H9 (cell line): ENCODE results near the gene MROH2A. TPM values are rescaled to one million over a fixed set of nuclear protein-coding genes. Genes with fewer than 3 reads are reported as not detected.

Experiments used
- DNase-seq: peaks from one replicate; pipeline ENCODE4 v3.0.0-alpha.2; 2017
- H2AFZ ChIP-seq: one replicate; pipeline ENCODE4 v1.6.1; 2013; ENCODE audit warnings: mild to moderate bottlenecking, low read length, control low read depth, moderate library complexity
- H2AK5ac ChIP-seq: 2 replicates; pipeline ENCODE4 v1.6.1; 2013; ENCODE audit warnings: low read length, control low read depth, mixed read lengths; ENCODE audit not compliant: insufficient read length
- H2BK120ac ChIP-seq: one replicate; pipeline ENCODE4 v1.6.1; 2013; ENCODE audit warnings: low read depth, mild to moderate bottlenecking, low read length, control low read depth, inconsistent platforms; ENCODE audit not compliant: poor library complexity, severe bottlenecking
- H2BK12ac ChIP-seq: 2 replicates; pipeline ENCODE4 v1.6.1; 2013; ENCODE audit warnings: low read length, control low read depth, mixed read lengths, low read depth; ENCODE audit not compliant: insufficient read length
- H2BK15ac ChIP-seq: 2 replicates; pipeline ENCODE4 v1.6.1; 2013; ENCODE audit warnings: low read depth, low read length, control low read depth
- H2BK20ac ChIP-seq: one replicate; pipeline ENCODE4 v1.6.1; 2013; ENCODE audit warnings: low read depth, mild to moderate bottlenecking, low read length, control low read depth, inconsistent platforms; ENCODE audit not compliant: poor library complexity, severe bottlenecking
- H2BK5ac ChIP-seq: 2 replicates; pipeline ENCODE4 v1.6.1; 2013; ENCODE audit warnings: low read length, control low read depth, mixed read lengths; ENCODE audit not compliant: insufficient read length
- H3K14ac ChIP-seq: 2 replicates; pipeline ENCODE4 v1.6.1; 2013; ENCODE audit warnings: low read length, control low read depth; ENCODE audit not compliant: insufficient read depth
- H3K18ac ChIP-seq: 2 replicates; pipeline ENCODE4 v1.6.1; 2013; ENCODE audit warnings: low read depth, mild to moderate bottlenecking, mixed read lengths, low read length, control low read depth; ENCODE audit not compliant: insufficient read length
- H3K23ac ChIP-seq: 2 replicates; pipeline ENCODE4 v1.6.1; 2013; ENCODE audit warnings: low read length, control low read depth, mixed read lengths, low read depth; ENCODE audit not compliant: insufficient read length
- H3K23me2 ChIP-seq: 2 replicates; pipeline ENCODE4 v1.6.1; 2013; ENCODE audit warnings: low read depth, mild to moderate bottlenecking, mixed read lengths, low read length, control low read depth; ENCODE audit not compliant: insufficient read length, poor library complexity, severe bottlenecking
- H3K27ac ChIP-seq: 2 replicates; pipeline ENCODE4 v1.5.1; 2013; ENCODE audit warnings: low read length, control low read depth, mixed read lengths, low read depth; ENCODE audit not compliant: insufficient read length
- H3K27me3 ChIP-seq: 2 replicates; pipeline ENCODE4 v1.6.1; 2013; ENCODE audit warnings: low read length, control low read depth, inconsistent platforms; ENCODE audit not compliant: insufficient read depth
- H3K4ac ChIP-seq: 2 replicates; pipeline ENCODE4 v1.6.1; 2013; ENCODE audit warnings: low read depth, mild to moderate bottlenecking, control low read depth, inconsistent platforms, low read length, moderate library complexity
- H3K4me1 ChIP-seq: 2 replicates; pipeline ENCODE4 v1.6.1; 2013; ENCODE audit warnings: low read length, control low read depth, inconsistent platforms; ENCODE audit not compliant: insufficient read depth
- H3K4me2 ChIP-seq: 2 replicates; pipeline ENCODE4 v1.6.1; 2013; ENCODE audit warnings: low read length, control low read depth, mixed read lengths; ENCODE audit not compliant: insufficient read length, insufficient read depth
- H3K56ac ChIP-seq: 2 replicates; pipeline ENCODE4 v1.6.1; 2013; ENCODE audit warnings: low read depth, mild to moderate bottlenecking, mixed read lengths, low read length, control low read depth; ENCODE audit not compliant: insufficient read length
- H3K79me1 ChIP-seq: 2 replicates; pipeline ENCODE4 v1.6.1; 2013; ENCODE audit warnings: low read depth, mild to moderate bottlenecking, moderate library complexity, low read length, control low read depth, inconsistent platforms; ENCODE audit not compliant: insufficient read depth, poor library complexity, severe bottlenecking
- H3K79me2 ChIP-seq: 2 replicates; pipeline ENCODE4 v1.6.1; 2013; ENCODE audit warnings: low read length, control low read depth, inconsistent platforms; ENCODE audit not compliant: insufficient read depth
- H3K9ac ChIP-seq: 2 replicates; pipeline ENCODE4 v1.6.1; 2013; ENCODE audit warnings: low read length, control low read depth, mixed read lengths; ENCODE audit not compliant: insufficient read length; ENCODE audit errors: extremely low read depth
- H3K9me3 ChIP-seq: one replicate; pipeline ENCODE4 v1.6.1; 2013; ENCODE audit warnings: low read depth, low read length, inconsistent platforms; ENCODE audit not compliant: control insufficient read depth
- H3T11ph ChIP-seq: one replicate; pipeline ENCODE4 v1.6.1; 2013; ENCODE audit warnings: mild to moderate bottlenecking, low read length, control low read depth, inconsistent platforms
- H4K20me1 ChIP-seq: one replicate; pipeline ENCODE4 v1.6.1; 2013; ENCODE audit not compliant: control insufficient read depth, insufficient read length, insufficient read depth
- H4K5ac ChIP-seq: 2 replicates; pipeline ENCODE4 v1.6.1; 2013; ENCODE audit warnings: low read depth, mild to moderate bottlenecking, mixed read lengths, low read length, control low read depth; ENCODE audit not compliant: insufficient read length
- H4K8ac ChIP-seq: replicated peaks from 2 replicates; pipeline ENCODE4 v1.6.1; 2013; ENCODE audit warnings: low read length, control low read depth, mixed read lengths, low read depth; ENCODE audit not compliant: insufficient read length
- H4K91ac ChIP-seq: 2 replicates; pipeline ENCODE4 v1.6.1; 2013; ENCODE audit warnings: low read depth, mild to moderate bottlenecking, moderate library complexity, mixed read lengths, low read length, control low read depth; ENCODE audit not compliant: insufficient read length
- H3K27ac Mint-ChIP-seq, 3 experiments: 2 replicates in 2 of 3; 3 replicates in 1 of 3; pipeline ENCODE4 v1.8.0; 2020 to 2021; ENCODE audit warnings: mixed read lengths in 3 of 3, mild to moderate bottlenecking in 1 of 3, moderate library complexity in 1 of 3
- H3K27me3 Mint-ChIP-seq: 2 replicates; pipeline ENCODE4 v1.8.0; 2021; ENCODE audit warnings: low read depth, mild to moderate bottlenecking, moderate library complexity, mixed read lengths
- H3K36me3 Mint-ChIP-seq, 3 experiments: 2 replicates in 2 of 3; 3 replicates in 1 of 3; pipeline ENCODE4 v1.8.0; 2020 to 2021; ENCODE audit warnings: low read depth in 3 of 3, mixed read lengths in 3 of 3; ENCODE audit not compliant: insufficient read depth in 1 of 3
- H3K4me1 Mint-ChIP-seq, 2 experiments: 2 replicates each; pipeline ENCODE4 v1.8.0; 2020; ENCODE audit warnings: mixed read lengths in 2 of 2
- H3K4me3 Mint-ChIP-seq, 2 experiments: 2 replicates in 1 of 2; 3 replicates in 1 of 2; pipeline ENCODE4 v1.8.0; 2020 to 2021; ENCODE audit warnings: mild to moderate bottlenecking in 2 of 2, mixed read lengths in 2 of 2, moderate library complexity in 1 of 2
- H3K9me3 Mint-ChIP-seq, 2 experiments: 2 replicates in 1 of 2; 3 replicates in 1 of 2; pipeline ENCODE4 v1.8.0; 2020; ENCODE audit warnings: mild to moderate bottlenecking in 2 of 2, mixed read lengths in 2 of 2, moderate library complexity in 1 of 2
- CTCF ChIP-seq: fragments of 200-600 bp; sonication (generic); conservative IDR thresholded peaks from 3 replicates; pipeline ENCODE4 v1.8.0; 2021; ENCODE audit warnings: antibody characterized with exemption, mild to moderate bottlenecking
- WGBS: extraction: QIAGEN DNeasy Blood & Tissue Kit; methylation state at CpG from one replicate; pipeline ENCODE4 v1.1.7; 2013; ENCODE audit warnings: missing lambda C conversion rate, low lambda C conversion rate, mixed read lengths; ENCODE audit not compliant: insufficient read length; ENCODE audit errors: extremely low coverage; 5-methylcytosine and 5-hydroxymethylcytosine counted together
- total RNA-seq: library from RNA; stranded (reverse); gene quantifications from 2 replicates; pipeline ENCODE4 v1.2.1, GENCODE V29; 2021

MROH2A gene
- total RNA-seq, 1 experiment from 2014 or later: not detected

- Histone ChIP-seq H4K91ac (no peak within 1 kb of the TSS), H3K23ac (no peak within 1 kb of the TSS), H3K14ac (peak within 1 kb of the TSS; percentile 77), H3K4me2 (peak within 1 kb of the TSS; percentile 39), H2BK5ac (no peak within 1 kb of the TSS), H4K5ac (peak within 1 kb of the TSS; percentile 2), H2BK15ac (no peak within 1 kb of the TSS), H3K23me2 (no peaks in the 10 kb centered on the region), H2BK12ac (no peak within 1 kb of the TSS), H3K4ac (no peak within 1 kb of the TSS), H3K9ac (peak within 1 kb of the TSS; percentile 40), H2AFZ (peak within 1 kb of the TSS; percentile 76), H3K9me3 (no peaks in the 10 kb centered on the region), H2BK20ac (no peak within 1 kb of the TSS), H3K56ac (no peak within 1 kb of the TSS), H4K20me1 (no peaks in the 10 kb centered on the region), H3K27me3 (no peaks in the 10 kb centered on the region), H2AK5ac (no peak within 1 kb of the TSS), H2BK120ac (no peak within 1 kb of the TSS), H3K4me1 (no peaks in the 10 kb centered on the region), H3K18ac (peak within 1 kb of the TSS; percentile 60), H4K8ac (no peak within 1 kb of the TSS), H3K27ac (no peak within 1 kb of the TSS), H3K79me2 (no peaks in the 10 kb centered on the region), H3T11ph (no peak within 1 kb of the TSS), H3K79me1 (no peaks in the 10 kb centered on the region)
- H3K27me3 Mint-ChIP-seq: peaks cover 33% of the 10 kb centered on the region
- H3K4me3 Mint-ChIP-seq: peak within 1 kb of the TSS; percentile 80 to 90
- H3K36me3 Mint-ChIP-seq: peaks cover 17 to 25% (median 21%) of the 10 kb centered on the region in 3 experiments; a peak in 6 of 7 replicates
- H3K4me1 Mint-ChIP-seq: peaks cover 8 to 11% of the 10 kb centered on the region in 2 experiments; a peak in 3 of 4 replicates
- no peak for TF ChIP-seq CTCF
- no CpG with 5 or more reads among the region's 50 CpGs for WGBS
- H3K9me3 Mint-ChIP-seq: peaks cover 11 to 13% of the 10 kb centered on the region in 2 experiments
- DNase-seq: peak; percentile 61
- H3K27ac Mint-ChIP-seq: peak within 1 kb of the TSS; percentile 66 to 91 (median 78); a peak in 4 of 7 replicates
Measured at GRCh38 chr2:233867993-233868532, 89.9 kb downstream of the MROH2A start, which contains the start of gene MSL3B. MSL3B (minus strand) TSS chr2:233868386.
